Activated CD4-positive, alpha-beta T cell treated with anti-CD3 and anti-CD28 coated beads, Interleukin-2, amount 50 U/mL, for 16 hours (primary cell): Measurements from ENCODE around the gene FOXS1.
"Not testable (repeated sequence)": the region's sequence is repeated elsewhere in the genome, so short reads cannot be mapped to it uniquely, and the experiment has no call there.

Experiments used
- DNase-seq: peaks from one replicate; pipeline ENCODE4 v3.0.0-alpha.2; 2020

The FOXS1 gene

DNA sequence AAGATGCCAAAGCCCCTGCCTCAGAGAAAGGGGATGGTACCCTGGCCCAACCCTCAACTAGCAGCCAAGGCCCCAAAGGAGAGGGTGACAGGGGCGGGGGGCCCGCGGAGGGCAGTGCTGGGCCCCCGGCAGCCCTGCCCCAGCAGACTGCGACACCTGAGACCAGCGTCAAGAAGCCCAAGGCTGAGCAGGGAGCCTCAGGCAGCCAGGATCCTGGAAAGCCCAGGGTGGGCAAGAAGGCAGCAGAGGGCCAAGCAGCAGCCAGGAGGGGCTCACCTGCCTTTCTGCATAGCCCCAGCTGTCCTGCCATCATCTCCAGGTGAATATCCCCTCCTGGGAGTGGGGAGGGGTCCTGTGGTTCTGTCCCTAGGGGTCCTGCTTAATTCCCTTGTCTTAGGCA, 25.2 kb downstream of the FOXS1 start:
- no peak for DNase-seq

- no peak for DNase-seq
These were observed 26.2 kb downstream of the FOXS1 start, which contains the start of gene MYLK2 for GRCh38 chr20:31819083-31819784. Gene MYLK2, plus strand, starts transcription at chr20:31819356. Its CDS starts 225 bp downstream, at chr20:31819581.

- DNase-seq: no peak
These were observed 27.0 kb downstream of the FOXS1 start for GRCh38 chr20:31818376-31818908.

- no peak for DNase-seq
These were observed 27.9 kb downstream of the FOXS1 start for GRCh38 chr20:31817461-31817860.

DNA sequence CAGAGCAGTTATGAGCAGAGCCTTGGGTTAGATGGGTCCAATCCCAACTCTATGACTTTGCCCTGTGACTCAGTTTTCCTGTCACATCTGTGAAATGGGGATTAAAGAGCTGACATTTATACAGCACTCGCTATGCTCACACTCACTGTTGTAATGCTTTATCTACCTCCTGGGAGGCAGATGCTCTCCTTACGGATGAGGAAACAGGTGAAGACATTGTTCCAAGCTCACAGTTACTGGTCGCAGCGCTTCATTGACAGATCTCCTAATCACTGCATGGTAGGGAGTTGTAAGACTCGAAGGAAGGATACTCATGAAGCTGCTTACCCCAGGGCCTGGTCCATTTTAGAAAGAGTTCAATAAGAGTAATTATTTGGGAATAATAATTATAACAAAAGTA, 29.2 kb downstream of the FOXS1 start:
- no peak for DNase-seq

- DNase-seq: no peak
These were observed 29.8 kb downstream of the FOXS1 start for GRCh38 chr20:31815408-31816188.

GRCh38 chr20:31814142-31814541, 31.3 kb downstream of the FOXS1 start:
- DNase-seq: not testable (repeated sequence)

DNA sequence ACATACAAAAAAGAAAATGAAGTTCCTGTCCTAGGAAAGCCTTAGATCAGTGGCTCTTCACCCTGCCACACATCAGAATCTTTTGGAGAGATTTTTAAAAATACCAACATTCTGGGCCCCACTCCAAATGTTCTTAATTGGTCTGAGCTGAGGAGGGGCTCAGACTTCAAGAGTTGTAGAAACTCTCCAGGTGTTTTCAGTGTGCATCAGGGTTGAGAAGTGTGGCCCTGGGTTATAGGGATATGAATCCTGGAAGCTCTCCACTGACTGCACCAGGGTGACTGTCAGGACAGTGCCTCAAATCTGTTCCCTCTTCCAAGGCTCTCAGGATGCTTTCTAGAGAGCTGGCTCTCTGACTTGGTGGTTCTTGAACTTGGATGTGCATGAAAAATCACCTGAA, 31.8 kb downstream of the FOXS1 start:
- no peak for DNase-seq

- no peak for DNase-seq
These were observed 33.3 kb downstream of the FOXS1 start for GRCh38 chr20:31811796-31812728.

- no peak for DNase-seq
These were observed 34.2 kb downstream of the FOXS1 start for GRCh38 chr20:31811198-31811597.

DNA sequence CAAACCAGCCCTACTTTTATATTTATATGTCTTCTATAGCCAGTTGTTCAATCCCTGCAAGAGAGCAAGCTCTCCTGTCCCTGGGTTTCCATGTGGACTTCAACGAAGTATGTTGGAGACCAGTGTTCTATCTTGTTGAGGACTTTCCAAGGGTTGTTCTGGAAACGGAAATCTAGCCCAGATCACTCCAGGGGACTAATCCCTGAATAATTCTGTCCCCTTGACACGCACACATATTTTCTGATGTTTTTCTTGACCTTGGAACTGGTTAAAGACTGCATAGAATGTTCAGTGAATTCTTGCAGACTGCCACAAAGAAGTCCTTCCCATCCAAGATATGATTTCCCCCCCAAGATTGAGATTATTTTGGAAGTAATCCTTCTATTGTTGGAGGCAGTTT, 35.7 kb downstream of the FOXS1 start:
- no peak for DNase-seq

- no peak for DNase-seq
These were observed 36.9 kb downstream of the FOXS1 start for GRCh38 chr20:31808481-31808880.

DNA sequence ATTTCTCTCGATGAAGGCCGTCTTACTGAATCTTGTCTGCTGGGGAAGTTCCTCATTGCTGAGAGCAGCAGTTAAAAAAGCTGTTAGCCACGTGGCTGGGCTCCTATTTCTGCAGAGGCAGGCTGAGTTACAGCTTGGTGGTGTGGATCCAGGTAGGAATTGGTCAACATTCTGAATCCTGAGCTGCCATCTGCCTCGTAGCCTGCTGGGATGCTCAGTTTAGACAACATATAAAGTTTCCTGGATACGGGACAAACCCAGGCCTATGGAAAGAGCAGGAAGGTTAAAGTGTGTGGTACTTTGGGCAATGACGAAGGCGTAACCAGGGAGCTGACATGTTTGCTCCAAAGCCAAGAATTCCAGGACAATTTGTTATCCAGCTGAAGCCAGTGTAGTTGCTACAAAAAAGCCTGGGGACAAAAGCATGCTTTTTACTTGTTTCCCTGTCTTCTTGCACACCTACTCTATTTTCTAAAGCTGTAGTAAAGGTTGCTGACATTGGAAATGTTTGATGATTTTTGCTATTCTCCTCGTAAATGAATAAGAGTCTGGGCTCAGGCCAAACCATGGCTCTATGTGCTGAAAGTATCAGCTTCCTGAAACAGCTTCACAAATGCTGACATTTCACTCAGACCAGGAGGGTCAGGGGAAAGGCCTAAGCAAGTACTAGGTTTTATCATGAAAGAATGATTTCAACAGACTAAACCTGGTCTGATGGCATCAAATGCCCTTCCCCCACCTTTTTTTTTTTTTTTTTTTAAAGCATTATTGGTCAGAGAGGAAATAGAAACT, 38.6 kb downstream of the FOXS1 start:
- DNase-seq: no peak

DNA sequence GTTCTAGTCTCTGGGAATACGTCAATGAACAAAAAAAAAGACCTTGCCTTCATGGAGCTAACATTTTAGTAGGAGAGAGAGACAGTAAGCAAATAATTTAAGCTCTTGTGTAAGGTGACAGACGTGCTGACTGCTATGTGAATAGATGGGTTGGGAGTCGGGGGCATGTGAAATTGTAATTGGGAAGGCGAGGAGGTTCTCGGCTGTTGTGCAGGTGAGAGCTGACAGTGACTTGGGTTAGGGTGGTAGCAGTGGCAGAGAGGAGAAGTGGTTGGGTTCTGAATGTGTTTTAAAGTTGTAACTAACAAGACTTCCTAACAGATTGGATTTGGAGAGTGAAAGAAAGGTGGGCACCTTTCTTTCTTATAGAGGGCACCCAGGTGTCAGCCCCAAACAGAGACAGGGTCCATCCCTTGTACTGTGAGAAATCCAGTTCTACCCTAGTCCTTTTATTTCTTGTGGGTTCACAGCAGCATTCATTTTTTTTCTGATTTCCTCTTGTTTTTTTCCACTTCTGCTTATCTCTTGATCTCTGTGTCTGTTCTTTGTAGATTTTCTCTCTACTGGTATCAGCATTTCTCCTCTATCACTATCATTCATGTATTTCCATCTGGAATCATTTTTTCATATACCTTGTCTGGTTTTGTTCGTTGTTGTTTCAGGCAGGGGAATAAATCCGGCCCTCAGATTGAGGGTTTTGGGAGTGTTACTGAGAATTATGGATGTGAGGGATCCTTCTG, 41.7 kb downstream of the FOXS1 start:
- DNase-seq: no peak

GRCh38 chr20:31801508-31801907, 43.9 kb downstream of the FOXS1 start:
- DNase-seq: no peak

DNA sequence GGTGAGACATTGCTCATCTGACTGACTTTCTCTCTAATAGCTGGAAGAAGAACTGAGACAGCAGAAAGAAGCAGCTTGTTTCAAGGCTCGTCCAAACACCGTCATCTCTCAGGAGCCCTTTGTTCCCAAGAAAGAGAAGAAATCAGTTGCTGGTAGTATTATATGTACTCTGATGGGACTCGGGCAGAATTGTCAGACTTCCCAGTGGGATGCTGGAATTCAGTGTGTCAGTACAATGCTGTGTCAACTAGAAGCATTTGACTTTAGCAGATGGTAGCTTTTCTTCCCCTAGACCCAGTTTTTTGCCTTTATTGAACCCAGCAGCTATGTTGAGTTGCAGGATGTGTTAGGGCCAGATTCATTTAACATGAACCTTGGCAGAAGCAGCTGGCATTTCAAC, 48.0 kb downstream of the FOXS1 start:
- no peak for DNase-seq
